Hepatic stellate cell (primary cell): Measurements from ENCODE around the gene MTCH1.
A peak's percentile ranks its signal among the peaks of the same experiment; 100 is the strongest.

Experiments
- DNase-seq: peaks from one replicate; pipeline ENCODE4 v3.0.0; 2011; ENCODE audit warnings: low spot score

The MTCH1 gene, protein sequence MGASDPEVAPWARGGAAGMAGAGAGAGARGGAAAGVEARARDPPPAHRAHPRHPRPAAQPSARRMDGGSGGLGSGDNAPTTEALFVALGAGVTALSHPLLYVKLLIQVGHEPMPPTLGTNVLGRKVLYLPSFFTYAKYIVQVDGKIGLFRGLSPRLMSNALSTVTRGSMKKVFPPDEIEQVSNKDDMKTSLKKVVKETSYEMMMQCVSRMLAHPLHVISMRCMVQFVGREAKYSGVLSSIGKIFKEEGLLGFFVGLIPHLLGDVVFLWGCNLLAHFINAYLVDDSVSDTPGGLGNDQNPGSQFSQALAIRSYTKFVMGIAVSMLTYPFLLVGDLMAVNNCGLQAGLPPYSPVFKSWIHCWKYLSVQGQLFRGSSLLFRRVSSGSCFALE

GRCh38 chr6:36985808-36986703 lies at the start of gene MTCH1:
TSS of gene MTCH1 (minus strand) at chr6:36986196. CDS start at chr6:36986173, 23 bp downstream.
- peak; percentile 96 for DNase-seq

GRCh38 chr6:37033819-37034795 lies 48.1 kb upstream of the MTCH1 start:
- DNase-seq = no peak

DNA sequence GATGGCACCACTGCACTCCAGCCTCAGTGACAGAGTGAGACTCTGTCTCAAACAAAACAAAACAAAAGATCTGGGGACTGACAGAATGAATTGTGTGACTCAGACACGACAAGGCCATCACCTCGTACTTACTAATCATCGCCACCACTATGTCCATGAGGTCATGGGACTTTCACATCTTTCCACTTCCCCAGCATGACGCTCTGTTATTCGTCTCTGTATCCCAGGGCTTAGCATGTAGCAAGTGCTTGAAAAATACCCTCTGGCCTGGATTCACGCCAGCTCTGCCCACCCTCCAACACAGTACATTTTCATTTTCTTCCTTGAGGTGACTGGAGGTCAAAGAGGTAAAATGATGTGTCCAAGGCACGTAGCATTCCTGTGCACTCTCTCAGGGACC lies 47.3 kb upstream of the MTCH1 start:
- DNase-seq = no peak

- no peak for DNase-seq
Measured at GRCh38 chr6:37032239-37032638, 46.2 kb upstream of the MTCH1 start.

GRCh38 chr6:37030599-37030998 lies 44.6 kb upstream of the MTCH1 start:
- no peak for DNase-seq

DNA sequence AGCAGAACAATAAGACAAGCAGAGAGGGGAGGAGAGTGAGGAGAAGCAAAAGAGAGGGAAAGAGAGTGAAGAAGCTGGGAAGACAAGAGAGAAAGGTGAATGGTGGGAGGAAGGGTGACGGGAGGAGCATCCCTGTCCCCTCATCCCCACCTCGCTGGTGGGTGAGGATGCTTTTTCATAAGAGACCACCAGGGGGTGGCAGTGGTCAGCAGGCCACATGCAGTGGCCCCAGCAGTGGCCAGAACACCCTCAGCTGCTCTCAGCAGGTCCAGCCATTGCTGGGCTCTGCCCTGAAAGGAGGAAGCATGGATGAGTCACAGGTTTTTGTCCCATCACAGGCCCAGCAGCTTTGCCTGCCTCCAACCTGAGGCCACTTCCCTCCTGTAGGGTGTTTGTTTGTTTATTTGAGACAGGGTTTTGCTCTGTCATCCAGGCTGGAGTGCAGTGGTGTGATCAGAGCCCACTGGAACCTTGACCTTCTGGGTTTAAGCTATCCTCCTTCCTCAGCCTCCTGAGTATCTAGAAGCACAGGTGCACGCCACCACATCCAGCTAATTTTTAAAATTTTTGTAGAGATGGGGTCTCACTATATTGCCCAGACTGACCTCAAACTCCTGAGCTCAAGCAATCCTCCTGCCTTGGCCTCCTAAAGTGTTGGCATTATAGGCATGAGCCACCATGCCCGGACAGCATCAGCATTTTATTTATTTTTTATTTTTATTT lies 43.4 kb upstream of the MTCH1 start:
- DNase-seq = peak; percentile 83

- DNase-seq = no peak
Measured at GRCh38 chr6:37027811-37028469, 41.9 kb upstream of the MTCH1 start.

DNA sequence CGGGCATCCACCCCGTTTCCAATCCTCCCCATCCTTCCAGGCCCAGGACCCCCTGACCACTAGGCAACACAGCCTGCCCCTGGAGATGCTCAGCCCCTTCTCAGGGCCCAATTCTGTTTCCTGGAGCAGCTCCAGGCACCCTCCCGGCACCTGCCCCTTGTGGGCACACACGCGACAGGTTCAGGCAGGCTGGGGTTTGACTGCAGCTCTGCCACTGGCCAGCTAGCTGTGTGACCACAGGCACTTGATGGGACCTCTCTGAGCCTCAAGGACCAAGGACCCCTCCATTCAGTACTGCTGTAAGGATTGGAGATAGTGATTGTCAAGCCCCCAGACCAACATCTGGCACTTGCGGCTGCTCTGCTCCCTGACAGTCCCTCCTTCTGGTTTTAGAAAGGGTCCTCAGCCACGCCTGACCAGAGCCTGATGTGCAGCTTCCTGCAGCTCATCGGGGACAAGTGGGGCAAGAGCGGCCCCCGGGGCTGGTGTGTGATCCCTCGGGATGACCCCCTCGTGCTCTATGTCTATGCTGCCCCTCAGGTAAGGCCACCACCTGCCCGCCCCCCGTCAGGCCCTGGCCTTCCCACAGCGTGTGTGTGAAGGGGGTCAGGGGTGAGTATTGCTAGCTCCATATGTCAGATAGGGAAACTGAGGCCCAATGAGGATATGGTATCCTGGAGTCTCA lies 41.2 kb upstream of the MTCH1 start:
- no peak for DNase-seq

DNA sequence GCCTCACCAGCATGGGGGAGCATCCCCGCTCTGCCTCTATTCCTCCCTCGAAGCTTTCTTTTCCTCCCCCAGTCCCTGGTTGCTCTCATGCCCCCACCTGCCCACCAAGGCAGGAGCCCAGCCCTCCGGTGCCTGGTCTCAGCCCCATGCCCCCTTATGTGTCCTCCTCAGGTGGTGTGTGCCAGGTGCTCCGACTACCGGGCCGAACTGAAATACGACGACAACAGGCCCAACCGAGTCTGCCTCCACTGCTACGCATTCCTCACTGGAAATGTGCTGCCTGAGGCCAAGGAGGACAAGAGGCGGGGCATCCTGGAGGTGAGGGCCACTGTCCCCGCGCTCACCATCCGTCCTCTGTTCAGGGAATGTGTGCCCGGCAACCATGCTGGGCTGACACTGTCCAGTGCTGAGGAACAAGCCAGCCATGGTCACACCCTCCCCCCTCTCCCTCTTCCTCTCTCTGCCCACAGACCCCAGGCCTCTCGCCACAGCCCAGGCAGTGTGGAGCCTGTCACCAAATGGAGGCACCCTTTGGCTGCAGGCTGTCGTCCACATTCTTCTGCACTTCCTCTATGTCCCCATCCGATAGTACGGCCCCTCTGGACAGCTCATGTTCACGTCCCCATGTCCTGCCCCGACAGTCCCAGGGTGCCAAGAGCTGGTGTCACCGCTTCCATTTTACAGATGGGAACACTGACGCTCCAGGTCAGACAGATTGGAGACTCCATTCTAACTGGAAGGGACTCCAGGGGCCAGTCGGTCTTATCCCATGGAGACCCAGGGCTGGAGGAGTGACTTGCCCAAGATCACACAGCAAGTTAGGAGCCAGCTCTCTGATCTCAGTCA lies 39.8 kb upstream of the MTCH1 start:
- no peak for DNase-seq

DNA sequence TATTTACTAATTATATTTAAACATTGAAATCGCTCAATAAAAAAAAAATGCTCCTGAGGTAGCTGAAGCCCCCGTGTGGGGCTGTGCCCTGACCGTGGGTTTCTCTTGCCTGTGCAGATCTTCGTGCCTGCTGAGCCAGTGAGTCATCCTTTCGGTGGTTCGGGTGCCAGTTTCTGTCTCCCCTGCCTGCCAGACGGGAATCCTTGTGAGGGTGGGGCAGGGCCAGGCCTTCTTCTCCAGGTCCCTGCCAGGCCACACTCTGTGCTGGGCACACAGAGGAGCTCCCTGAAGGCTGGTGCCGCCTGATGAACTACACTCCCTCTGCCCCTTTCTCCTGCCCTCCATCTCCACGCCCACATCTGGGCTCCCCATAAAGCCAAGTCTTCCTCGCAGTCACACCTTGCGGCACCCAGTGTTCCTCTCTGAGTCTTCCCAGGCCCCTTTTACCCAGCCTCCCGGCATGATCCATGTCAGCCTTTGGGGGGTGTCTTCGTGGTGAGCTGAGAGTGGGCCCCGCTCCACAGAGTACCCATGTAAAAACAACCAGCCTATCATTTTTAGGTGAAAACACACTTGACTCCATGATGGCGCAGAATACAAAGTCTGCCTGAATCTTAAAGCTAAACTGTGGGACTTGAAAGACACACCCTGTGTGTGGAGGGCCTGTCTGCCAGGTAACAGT lies 38.8 kb upstream of the MTCH1 start:
- no peak for DNase-seq

- DNase-seq = no peak
Measured at GRCh38 chr6:37022135-37022863, 36.3 kb upstream of the MTCH1 start.

DNA sequence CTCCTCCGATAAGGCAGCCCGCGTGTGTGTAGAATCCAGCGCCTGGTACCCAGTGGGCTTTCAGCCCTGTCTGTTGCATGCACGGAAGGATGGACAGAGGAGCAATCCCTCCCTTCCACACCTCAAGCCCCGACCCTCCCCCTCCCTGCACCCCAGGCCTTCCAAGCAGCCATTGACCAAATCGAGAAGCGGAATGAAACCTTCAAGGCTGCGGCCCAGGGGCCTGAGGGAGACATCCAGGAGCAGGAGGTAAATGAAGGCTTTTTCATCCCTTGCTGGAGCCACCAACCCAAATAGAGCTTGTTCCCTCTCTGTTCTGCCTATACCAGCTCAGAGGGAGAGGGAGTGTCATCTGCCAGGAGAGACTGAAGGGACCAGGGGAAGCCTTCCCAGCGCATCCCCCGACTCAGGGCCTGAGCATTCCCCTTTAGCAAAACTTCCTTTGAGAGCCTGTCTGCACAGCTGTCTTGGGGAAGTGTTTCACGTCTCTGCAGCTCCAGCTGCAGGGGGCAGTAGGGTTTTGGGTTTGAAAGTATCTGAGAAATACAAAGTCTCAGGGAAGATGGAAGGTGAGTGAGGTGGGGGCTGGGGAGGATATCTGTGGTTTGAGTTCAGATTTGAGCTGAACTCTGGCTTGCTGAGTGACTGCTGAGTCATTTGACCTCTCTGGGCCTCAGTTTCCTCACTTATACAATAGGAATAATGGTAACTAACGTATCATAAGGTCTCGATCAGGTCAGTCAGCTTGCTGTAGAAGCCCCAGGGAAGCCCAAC lies 35.5 kb upstream of the MTCH1 start:
- no peak for DNase-seq

- DNase-seq = no peak
Measured at GRCh38 chr6:37020812-37021211, 34.8 kb upstream of the MTCH1 start.

- no peak for DNase-seq
Measured at GRCh38 chr6:37020381-37020780, 34.4 kb upstream of the MTCH1 start.

DNA sequence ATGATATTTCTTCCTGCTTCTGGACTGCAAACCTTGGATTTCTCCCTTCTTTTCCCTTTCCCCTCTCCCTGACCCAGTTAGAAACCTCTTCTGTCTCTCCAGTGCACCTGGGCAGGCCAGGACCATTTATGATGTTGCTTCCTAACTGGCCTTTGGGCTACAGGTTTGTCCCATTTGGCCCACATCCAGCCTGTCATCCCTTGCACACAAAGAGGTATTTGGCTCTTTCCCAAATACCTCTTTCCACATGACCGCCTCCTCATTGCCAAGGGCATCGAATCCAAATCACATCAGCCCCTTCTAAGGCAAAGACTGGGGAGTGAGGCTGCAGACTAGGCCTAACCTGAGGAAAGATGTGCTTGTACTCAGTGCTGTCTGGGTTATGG lies 33.1 kb upstream of the MTCH1 start:
- DNase-seq = no peak

- peak; percentile 95 for DNase-seq
Measured at GRCh38 chr6:37018198-37019064, 32.4 kb upstream of the MTCH1 start.
